ENCODE results near the gene ALG5.

ALG5 gene

DNA sequence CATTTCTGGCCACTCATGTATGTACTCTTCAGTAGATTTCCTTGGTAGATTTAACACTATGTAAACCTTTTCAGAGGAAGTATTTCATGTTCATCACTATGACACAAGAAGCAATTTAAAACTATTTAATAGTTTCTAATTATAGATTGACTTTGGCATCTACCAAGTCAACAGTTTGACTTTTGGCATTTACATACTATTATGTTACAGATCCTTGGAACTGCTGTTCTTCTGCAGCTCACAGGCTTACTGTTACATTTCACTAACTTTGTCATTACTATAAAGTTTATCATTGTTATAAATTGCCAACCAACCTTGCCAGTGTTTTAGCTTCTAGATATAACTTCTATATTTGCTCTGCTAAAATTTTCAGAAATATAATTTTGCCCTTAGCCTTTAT, 41.6 kb upstream of the ALG5 start:
- Histone ChIP-seq H2BK15ac (ENCODE audit: low read length) (no peak overlapping the region), H3K18ac (ENCODE audit: low read length) (no peak overlapping the region), H3K36me3 (replicated peaks in 1 of 2; ENCODE audit: control insufficient read depth in 2 of 2, insufficient read depth in 2 of 2, low read length in 2 of 2) (peaks cover 21 to 100% of the 10 kb centered on the region in 2 donors), H3K27me3 (ENCODE audit: control insufficient read depth in 3 of 3, insufficient read depth in 3 of 3, low read depth in 1 of 3, low read length in 3 of 3) (no peaks in the 10 kb centered on the region), H3K9ac (ENCODE audit: low read depth, low read length, poor library complexity) (no peak overlapping the region), H4K91ac (ENCODE audit: low read depth, low read length, poor library complexity) (no peak overlapping the region), H3K9me3 (replicated peaks in 1 of 2; ENCODE audit: control insufficient read depth in 2 of 2, insufficient read depth in 1 of 2, low read depth in 1 of 2, low read length in 2 of 2) (peaks cover 0 to 4% of the 10 kb centered on the region in 2 donors), H3K23ac (ENCODE audit: low read depth, low read length, poor library complexity) (no peak overlapping the region), H4K8ac (ENCODE audit: low read depth, low read length) (no peak overlapping the region), H3K4me2 (ENCODE audit: insufficient read depth, low read length, poor library complexity, severe bottlenecking) (no peak overlapping the region), H3K4me3 (ENCODE audit: low read length in 2 of 2) (no peak overlapping the region), H2AK5ac (ENCODE audit: low read depth, low read length) (no peak overlapping the region), H3K14ac (ENCODE audit: low read length) (no peak overlapping the region), H2BK12ac (ENCODE audit: low read length) (no peak overlapping the region), H2AFZ (ENCODE audit: low read length) (no peak overlapping the region), H3K4ac (ENCODE audit: low read length) (no peak overlapping the region), H3K79me1 (ENCODE audit: low read depth, low read length) (no peaks in the 10 kb centered on the region), H2BK120ac (ENCODE audit: low read depth, low read length) (no peak overlapping the region), H2BK5ac (ENCODE audit: low read length) (no peak overlapping the region), H3K4me1 (ENCODE audit: control insufficient read depth in 2 of 2, insufficient read depth in 1 of 2, low read depth in 1 of 2, low read length in 2 of 2) (no peaks in the 10 kb centered on the region), H3K27ac (replicated peaks; ENCODE audit: low read length) (no peak overlapping the region)
- DNase-seq (ENCODE audit: low spot score), result no peak

GRCh38 chr13:37039896-37040295, 40.8 kb upstream of the ALG5 start:
- Histone ChIP-seq H3K36me3 (replicated peaks in 1 of 2; ENCODE audit: control insufficient read depth in 2 of 2, insufficient read depth in 2 of 2, low read length in 2 of 2) (peaks cover 26 to 100% of the 10 kb centered on the region in 2 donors), H3K14ac (ENCODE audit: low read length) (no peak overlapping the region), H3K4me1 (ENCODE audit: control insufficient read depth in 2 of 2, insufficient read depth in 1 of 2, low read depth in 1 of 2, low read length in 2 of 2) (no peaks in the 10 kb centered on the region), H2AK5ac (ENCODE audit: low read depth, low read length) (no peak overlapping the region), H3K4me3 (ENCODE audit: low read length in 2 of 2) (no peak overlapping the region), H3K79me1 (ENCODE audit: low read depth, low read length) (no peaks in the 10 kb centered on the region), H4K8ac (ENCODE audit: low read depth, low read length) (no peak overlapping the region), H3K4me2 (ENCODE audit: insufficient read depth, low read length, poor library complexity, severe bottlenecking) (no peak overlapping the region), H3K27me3 (ENCODE audit: control insufficient read depth in 3 of 3, insufficient read depth in 3 of 3, low read depth in 1 of 3, low read length in 3 of 3) (no peaks in the 10 kb centered on the region), H2BK15ac (ENCODE audit: low read length) (no peak overlapping the region), H3K23ac (ENCODE audit: low read depth, low read length, poor library complexity) (no peak overlapping the region), H2BK5ac (ENCODE audit: low read length) (no peak overlapping the region), H2BK120ac (ENCODE audit: low read depth, low read length) (no peak overlapping the region), H3K27ac (replicated peaks; ENCODE audit: low read length) (no peak overlapping the region), H4K91ac (ENCODE audit: low read depth, low read length, poor library complexity) (no peak overlapping the region), H3K18ac (ENCODE audit: low read length) (no peak overlapping the region), H3K9me3 (replicated peaks in 1 of 2; ENCODE audit: control insufficient read depth in 2 of 2, insufficient read depth in 1 of 2, low read depth in 1 of 2, low read length in 2 of 2) (peaks cover 2 to 13% of the 10 kb centered on the region in 2 donors), H2BK12ac (ENCODE audit: low read length) (no peak overlapping the region), H2AFZ (ENCODE audit: low read length) (no peak overlapping the region), H3K9ac (ENCODE audit: low read depth, low read length, poor library complexity) (no peak overlapping the region), H3K4ac (ENCODE audit: low read length) (no peak overlapping the region)
- no peak for DNase-seq (ENCODE audit: low spot score)

DNA sequence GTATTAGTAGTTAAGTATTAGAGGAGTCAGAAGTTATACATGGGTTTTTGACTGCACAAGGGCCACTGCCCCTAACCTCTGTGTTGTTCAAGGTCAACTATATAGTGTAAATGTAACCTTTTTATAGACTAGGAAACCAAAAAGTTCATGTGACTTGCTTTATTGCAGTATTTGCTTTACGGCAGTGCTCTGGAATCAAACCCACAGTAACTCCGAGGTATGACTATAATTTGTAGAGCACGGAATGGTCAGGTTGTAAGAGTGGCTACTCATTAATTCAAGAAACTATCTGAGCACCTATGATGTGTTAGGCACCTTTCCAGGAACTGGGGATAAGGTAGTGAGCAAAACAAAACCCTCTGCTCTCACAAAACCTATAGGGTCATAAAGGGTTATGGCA, 38.1 kb upstream of the ALG5 start:
- Histone ChIP-seq H2BK120ac (ENCODE audit: low read depth, low read length) (no peak overlapping the region), H3K23ac (ENCODE audit: low read depth, low read length, poor library complexity) (no peak overlapping the region), H3K18ac (ENCODE audit: low read length) (no peak overlapping the region), H3K4ac (ENCODE audit: low read length) (no peak overlapping the region), H3K9ac (ENCODE audit: low read depth, low read length, poor library complexity) (no peak overlapping the region), H2AFZ (ENCODE audit: low read length) (no peak overlapping the region), H2BK12ac (ENCODE audit: low read length) (no peak overlapping the region), H4K8ac (ENCODE audit: low read depth, low read length) (no peak overlapping the region), H3K4me3 (ENCODE audit: low read length in 2 of 2) (no peak overlapping the region), H2BK5ac (ENCODE audit: low read length) (no peak overlapping the region), H2AK5ac (ENCODE audit: low read depth, low read length) (no peak overlapping the region), H3K4me2 (ENCODE audit: insufficient read depth, low read length, poor library complexity, severe bottlenecking) (no peak overlapping the region), H3K14ac (ENCODE audit: low read length) (no peak overlapping the region), H4K91ac (ENCODE audit: low read depth, low read length, poor library complexity) (no peak overlapping the region), H3K27me3 (ENCODE audit: control insufficient read depth in 3 of 3, insufficient read depth in 3 of 3, low read depth in 1 of 3, low read length in 3 of 3) (no peaks in the 10 kb centered on the region), H3K27ac (replicated peaks; ENCODE audit: low read length) (no peak overlapping the region), H2BK15ac (ENCODE audit: low read length) (no peak overlapping the region), H3K36me3 (replicated peaks in 1 of 2; ENCODE audit: control insufficient read depth in 2 of 2, insufficient read depth in 2 of 2, low read length in 2 of 2) (peaks cover 24 to 100% of the 10 kb centered on the region in 2 donors), H3K9me3 (replicated peaks in 1 of 2; ENCODE audit: control insufficient read depth in 2 of 2, insufficient read depth in 1 of 2, low read depth in 1 of 2, low read length in 2 of 2) (peaks cover 2 to 19% of the 10 kb centered on the region in 2 donors), H3K4me1 (ENCODE audit: control insufficient read depth in 2 of 2, insufficient read depth in 1 of 2, low read depth in 1 of 2, low read length in 2 of 2) (no peaks in the 10 kb centered on the region), H3K79me1 (ENCODE audit: low read depth, low read length) (no peaks in the 10 kb centered on the region)
- WGBS, 2 donors (ENCODE audit: extremely low coverage in 2 of 2, insufficient read length in 2 of 2, insufficient replicate concordance in 1 of 2), result no CpG with 5 or more reads among the region's 3 CpGs
- no peak for DNase-seq (ENCODE audit: low spot score)

DNA sequence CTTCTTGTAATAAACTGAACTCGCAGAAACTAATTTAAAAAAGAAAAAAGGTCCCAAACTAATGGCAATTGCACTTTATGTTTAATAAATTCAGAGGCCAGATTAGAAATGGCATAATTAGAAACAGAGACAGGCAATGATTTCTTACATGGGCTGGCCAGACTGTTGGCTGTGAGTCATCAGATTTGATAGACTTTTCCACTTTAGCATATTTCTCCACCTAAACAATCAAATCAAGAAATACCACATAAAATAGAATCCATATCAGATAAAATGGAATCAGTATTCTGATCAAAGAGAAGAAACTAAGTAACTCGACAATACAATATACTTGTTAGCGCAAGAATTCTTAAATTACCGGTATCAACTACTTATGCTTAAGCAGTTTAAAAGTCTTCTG, 30.5 kb upstream of the ALG5 start:
- Histone ChIP-seq H4K91ac (ENCODE audit: low read depth, low read length, poor library complexity) (no peak overlapping the region), H3K23ac (ENCODE audit: low read depth, low read length, poor library complexity) (no peak overlapping the region), H3K9ac (ENCODE audit: low read depth, low read length, poor library complexity) (no peak overlapping the region), H3K27me3 (ENCODE audit: control insufficient read depth in 3 of 3, insufficient read depth in 3 of 3, low read depth in 1 of 3, low read length in 3 of 3) (no peaks in the 10 kb centered on the region), H2AFZ (ENCODE audit: low read length) (no peak overlapping the region), H3K79me1 (ENCODE audit: low read depth, low read length) (no peaks in the 10 kb centered on the region), H2BK15ac (ENCODE audit: low read length) (no peak overlapping the region), H3K4me2 (ENCODE audit: insufficient read depth, low read length, poor library complexity, severe bottlenecking) (no peak overlapping the region), H3K36me3 (replicated peaks in 1 of 2; ENCODE audit: control insufficient read depth in 2 of 2, insufficient read depth in 2 of 2, low read length in 2 of 2) (peaks cover 12 to 100% of the 10 kb centered on the region in 2 donors), H2BK120ac (ENCODE audit: low read depth, low read length) (no peak overlapping the region), H3K4me3 (ENCODE audit: low read length in 2 of 2) (no peak overlapping the region), H3K18ac (ENCODE audit: low read length) (no peak overlapping the region), H3K27ac (replicated peaks; ENCODE audit: low read length) (no peak overlapping the region), H3K14ac (ENCODE audit: low read length) (no peak overlapping the region), H3K9me3 (replicated peaks in 1 of 2; ENCODE audit: control insufficient read depth in 2 of 2, insufficient read depth in 1 of 2, low read depth in 1 of 2, low read length in 2 of 2) (peaks cover 0 to 3% of the 10 kb centered on the region in 2 donors), H3K4me1 (ENCODE audit: control insufficient read depth in 2 of 2, insufficient read depth in 1 of 2, low read depth in 1 of 2, low read length in 2 of 2) (no peaks in the 10 kb centered on the region), H2BK5ac (ENCODE audit: low read length) (no peak overlapping the region), H4K8ac (ENCODE audit: low read depth, low read length) (no peak overlapping the region), H2AK5ac (ENCODE audit: low read depth, low read length) (no peak overlapping the region), H3K4ac (ENCODE audit: low read length) (no peak overlapping the region), H2BK12ac (ENCODE audit: low read length) (no peak overlapping the region)
- no CpG with 5 or more reads among the region's 4 CpGs for WGBS, 2 donors (ENCODE audit: extremely low coverage in 2 of 2, insufficient read length in 2 of 2, insufficient replicate concordance in 1 of 2)
- DNase-seq (ENCODE audit: low spot score), result no peak

Measured in neuronal stem cell (in vitro differentiated cells).